NCI-H1092 treated with DMSO at 0.1 percent for 48 hours (cell line): ENCODE measurements around the gene DNTTIP2.
"Not testable (repeated sequence)": the region's sequence is repeated elsewhere in the genome, so short reads cannot be mapped to it uniquely, and the experiment has no call there.

Source experiments
- DNase-seq: peaks from one replicate; lab custom pipeline; 2025; lab: John Stamatoyannopoulos, UW

Gene DNTTIP2

DNA sequence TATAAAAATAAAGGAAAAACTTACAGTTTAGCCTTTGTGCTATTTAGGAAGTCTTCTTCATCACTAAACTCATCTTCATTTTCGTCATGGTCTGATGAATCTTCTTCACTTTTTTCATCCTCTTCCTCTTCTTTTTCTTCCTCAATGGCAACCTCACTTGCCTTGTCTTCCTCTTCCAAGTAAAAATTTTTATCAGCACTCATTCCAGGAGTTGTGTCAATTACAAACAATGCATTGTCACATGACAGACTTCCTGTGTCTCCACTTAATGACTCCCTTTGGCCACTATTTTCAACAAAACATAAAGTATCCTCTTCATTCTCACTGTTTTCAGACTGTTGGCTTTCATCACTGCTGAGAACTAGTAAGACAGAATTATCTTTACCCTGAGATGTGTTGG, 2.8 kb downstream of the DNTTIP2 start:
- no peak for DNase-seq

DNA sequence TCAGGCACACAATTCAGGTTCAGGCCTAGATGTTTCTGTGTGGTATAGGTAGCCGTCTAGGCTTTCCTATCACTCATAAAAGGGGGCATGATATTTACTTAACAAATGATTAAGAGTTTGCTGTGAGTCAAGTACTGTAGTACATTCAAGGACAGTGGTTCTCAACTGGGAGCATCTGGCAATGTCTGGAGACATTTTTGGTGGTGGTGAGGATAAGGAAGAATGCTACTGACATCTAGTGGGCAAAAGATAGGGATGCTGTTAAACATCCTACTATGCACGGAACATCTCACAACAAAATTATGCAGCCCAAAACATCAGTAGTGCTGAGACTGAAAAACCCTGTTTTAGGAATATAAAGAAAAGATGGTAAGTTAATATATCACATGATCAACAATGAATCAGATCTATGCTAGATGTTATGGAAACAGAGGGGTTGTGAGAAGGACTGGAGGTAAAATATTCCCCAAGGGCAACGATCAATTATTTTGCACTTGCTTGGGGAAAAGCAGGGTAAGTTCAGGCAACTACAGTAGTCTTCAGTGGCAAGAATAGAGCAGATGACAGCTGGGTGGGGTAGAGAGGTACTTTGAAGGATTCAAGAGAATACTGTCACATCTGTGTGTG, 4.9 kb downstream of the DNTTIP2 start:
- no peak for DNase-seq

DNA sequence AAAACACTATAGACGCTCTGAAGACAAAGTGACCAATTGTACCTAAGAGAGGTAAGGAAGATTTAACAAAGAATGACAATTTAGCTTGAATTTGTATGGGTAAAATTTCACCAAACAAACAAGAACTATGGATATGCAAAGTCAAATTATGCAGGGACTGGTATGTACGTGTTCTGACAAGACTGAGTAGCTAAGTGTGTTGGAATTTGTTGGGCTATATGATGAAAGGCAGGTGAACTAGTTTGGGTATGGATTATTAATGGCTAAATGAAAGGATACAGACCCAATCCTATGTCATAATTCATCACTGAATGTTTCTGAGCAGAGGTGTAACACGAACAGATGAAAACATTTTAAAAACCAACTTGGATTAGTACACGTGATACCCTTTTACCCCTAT, 7.6 kb downstream of the DNTTIP2 start:
- no peak for DNase-seq

DNA sequence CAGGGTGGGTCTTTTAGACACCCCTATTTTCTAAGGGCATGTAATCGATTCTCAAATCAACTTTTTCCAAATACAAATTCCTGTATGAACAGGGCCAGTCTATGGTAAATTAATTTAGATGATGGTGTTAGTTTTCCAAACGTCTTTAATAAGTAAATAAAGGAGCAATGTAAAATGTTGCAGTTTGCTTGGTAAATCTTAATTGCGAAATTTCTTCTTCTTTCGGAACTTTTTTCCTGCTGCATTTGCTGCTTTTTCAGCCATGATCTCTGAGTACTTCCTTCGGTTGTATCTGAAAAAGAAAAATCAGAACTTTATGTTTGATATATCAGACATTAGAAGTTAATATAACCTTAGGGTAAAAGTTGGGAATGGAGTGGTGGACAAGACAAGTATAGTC, 9.4 kb downstream of the DNTTIP2 start:
- no peak for DNase-seq

DNA sequence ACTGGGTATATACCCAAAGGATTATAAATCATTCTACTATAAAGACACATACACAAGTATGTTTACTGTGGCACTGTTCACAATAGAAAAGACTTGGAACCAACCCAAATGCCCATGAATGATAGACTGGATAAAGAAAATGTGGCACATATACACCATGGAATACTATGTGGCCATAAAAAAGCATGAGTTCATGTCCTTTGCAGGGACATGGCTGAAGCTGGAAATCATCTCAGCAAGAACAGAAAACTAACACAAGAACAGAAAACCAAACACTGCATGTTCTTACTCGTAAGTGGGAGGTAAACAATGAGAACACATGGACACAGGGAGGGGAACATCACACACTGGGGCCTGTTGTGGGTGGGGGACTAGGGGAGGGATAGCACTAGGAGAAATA, 10.5 kb downstream of the DNTTIP2 start:
- DNase-seq: not testable (repeated sequence)

DNA sequence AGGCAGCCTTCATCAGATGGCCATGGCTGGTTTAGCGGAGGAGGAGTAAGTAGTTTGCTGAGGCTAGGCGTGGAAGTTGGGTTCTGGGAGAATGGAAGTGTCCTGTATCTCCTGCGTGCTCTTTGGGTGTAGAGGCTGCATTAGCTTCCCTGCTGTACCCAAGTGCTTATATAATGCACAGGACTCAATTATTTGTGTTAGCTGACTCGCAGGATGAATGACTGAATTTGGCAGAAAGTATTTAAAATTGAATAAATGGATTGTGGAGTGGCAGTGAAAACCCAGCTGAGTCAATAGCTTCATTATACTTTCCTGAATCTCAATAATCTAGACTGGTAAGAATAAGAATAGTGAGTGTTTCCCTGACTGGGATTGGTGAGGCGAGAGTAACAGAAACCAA, 13.8 kb downstream of the DNTTIP2 start:
- peak; percentile 48 for DNase-seq

DNA sequence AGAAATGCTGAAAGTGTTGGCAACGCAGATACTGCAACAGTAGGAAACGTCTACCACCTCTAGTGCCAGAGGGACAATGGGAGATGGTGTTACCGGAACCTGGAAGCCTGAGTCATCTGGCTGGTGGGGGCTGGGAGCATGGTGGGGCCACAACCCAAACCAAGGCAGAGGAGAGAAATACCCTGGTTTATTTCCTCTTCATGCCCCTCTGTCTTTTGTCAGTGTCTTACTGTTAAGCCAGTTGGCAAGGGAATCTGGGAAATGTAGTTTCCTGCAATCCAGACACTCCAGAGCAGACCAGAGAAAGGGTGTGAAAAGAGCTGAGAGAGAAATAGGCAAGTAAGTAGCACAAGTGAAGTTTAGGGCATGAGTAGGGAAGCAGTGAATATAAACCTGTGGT, 14.8 kb downstream of the DNTTIP2 start:
- DNase-seq: no peak

DNA sequence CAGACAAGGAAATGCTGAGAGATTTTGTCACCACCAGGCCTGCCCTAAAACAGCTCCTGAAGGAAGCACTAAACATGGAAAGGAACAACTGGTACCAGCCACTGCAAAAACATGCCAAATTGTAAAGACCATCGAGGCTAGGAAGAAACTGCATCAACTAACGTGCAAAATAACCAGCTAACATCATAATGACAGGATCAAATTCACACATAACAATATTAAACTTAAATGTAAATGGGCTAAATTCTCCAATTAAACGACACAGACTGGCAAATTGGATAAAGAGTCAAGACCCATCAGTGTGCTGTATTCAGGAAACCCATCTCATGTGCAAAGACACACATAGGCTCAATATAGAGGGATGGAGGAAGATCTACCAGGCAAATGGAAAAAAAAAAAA, 21.4 kb downstream of the DNTTIP2 start:
- DNase-seq: not testable (repeated sequence)

DNA sequence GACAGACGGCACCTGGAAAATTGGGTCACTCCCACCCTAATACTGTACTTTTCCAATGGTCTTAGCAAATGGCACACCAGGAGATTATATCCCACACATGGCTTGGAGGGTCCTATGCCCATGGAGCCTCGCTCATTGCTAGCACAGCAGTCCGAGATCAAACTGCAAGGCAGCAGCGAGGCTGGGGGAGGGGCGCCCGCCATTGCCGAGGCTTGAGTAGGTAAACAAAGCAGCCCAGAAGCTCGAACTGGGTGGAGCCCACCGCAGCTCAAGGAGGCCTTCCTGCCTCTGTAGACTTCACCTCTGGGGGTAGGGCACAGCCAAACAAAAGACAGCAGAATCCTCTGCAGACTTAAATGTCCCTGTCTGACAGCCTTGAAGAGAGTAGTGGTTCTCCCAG, 23.0 kb downstream of the DNTTIP2 start:
- DNase-seq: not testable (repeated sequence)

DNA sequence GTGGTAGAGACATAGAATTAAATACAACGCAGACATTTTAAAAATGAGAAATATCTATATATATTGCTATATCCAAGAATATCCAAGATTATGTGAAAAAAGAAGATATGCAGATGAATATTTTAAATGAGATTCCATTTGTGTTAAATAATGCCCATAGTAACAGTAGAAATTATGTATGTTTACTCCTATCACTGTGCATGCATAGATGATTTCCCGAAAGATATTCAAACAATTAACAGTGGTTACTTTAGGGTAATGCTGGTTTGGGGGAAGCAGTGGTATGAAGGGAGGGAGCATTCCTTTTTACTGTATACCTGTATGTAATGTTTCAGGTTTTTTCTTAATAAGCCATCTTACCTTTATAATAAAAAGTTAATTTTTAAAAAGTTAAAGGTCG, 25.1 kb downstream of the DNTTIP2 start:
- DNase-seq: no peak

DNA sequence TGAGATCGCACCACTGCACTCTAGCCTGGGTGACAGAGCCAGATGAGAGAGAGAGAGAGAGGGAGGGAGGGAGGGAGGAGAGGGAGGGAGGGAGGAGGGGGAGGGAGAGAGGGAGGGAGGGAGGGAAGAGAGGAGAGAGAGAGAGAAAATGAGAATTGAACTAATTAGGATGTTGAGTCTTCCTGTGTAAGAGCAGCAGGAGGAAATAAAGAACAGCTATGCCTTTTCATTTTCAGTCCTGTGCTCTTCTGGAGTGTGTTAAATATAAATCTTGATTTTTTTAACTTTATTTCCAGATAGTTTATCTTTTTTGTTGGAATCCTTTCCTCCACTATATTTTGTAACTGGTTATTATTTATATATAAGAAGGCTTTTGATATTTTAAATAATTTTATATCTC, 27.1 kb downstream of the DNTTIP2 start:
- no peak for DNase-seq

DNA sequence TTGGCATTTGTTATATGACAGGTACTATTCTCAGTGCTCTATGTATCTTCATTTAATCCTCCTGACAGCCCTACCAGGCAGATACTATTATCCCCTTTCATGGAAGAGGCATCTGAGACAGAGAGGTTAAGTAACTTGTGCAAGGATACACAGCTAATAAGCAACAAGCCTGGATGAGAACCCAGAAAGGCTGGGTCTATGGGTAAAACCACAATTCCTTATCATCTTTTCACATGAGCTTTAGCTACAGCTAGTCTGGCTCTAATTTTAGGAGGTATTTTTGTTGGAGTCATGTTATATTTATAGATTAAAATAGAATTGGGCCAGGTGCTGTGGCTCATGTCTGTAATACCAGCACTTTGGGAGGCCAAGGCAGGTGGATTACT, 27.7 kb downstream of the DNTTIP2 start:
- no peak for DNase-seq

DNA sequence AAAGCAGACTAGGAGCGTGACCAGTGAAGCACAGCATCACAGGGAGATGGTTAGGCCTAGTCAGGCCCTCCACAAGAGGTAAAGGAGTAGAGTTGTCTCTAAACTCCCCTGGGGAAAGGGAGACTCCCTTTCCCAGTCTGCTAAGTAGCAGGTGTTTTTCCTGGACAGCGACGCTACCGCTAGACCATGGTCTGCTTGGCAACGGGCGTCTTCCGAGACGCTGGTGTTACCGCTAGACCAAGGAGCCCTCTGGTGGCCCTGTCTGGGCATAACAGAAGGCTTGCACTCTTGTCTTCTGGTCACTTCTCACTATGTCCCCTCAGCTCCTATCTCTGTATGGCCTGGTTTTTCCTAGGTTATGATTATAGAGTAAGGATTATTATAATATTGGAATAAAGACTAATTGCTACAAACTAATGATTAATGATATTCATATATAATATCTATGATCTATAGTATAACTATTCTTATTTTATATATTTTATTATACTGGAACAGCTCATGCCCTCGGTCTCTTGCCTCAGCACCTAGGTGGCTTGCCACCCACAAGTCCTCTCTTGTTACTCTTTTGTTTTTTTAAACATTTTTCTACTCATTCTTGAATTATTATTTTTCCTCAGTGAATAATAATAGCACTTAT, 28.2 kb downstream of the DNTTIP2 start:
- peak; percentile 47 for DNase-seq

DNA sequence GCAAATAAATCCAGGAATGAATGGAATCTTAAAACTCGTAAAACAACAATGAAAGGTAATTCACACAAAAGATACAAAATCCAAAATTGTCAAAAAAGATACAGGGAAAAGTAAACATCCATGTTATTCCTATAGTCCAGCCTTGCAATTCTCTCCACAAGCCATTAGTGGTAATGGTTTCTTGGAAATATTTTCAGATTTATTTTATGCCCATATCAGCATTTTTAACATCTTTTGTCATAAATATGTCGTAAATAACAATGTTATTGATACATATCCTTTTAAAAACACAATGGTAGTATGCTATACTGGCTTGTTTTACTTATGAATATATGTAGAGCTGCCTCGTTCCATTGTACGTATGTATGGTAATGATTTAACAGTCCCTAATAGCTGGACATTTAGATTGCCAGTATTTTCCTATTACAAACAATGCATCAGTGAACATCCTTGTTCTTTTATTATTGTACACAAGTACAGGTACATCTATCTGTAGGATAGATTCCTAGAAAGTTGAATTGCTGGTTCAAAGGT, 30.6 kb downstream of the DNTTIP2 start:
- no peak for DNase-seq

DNA sequence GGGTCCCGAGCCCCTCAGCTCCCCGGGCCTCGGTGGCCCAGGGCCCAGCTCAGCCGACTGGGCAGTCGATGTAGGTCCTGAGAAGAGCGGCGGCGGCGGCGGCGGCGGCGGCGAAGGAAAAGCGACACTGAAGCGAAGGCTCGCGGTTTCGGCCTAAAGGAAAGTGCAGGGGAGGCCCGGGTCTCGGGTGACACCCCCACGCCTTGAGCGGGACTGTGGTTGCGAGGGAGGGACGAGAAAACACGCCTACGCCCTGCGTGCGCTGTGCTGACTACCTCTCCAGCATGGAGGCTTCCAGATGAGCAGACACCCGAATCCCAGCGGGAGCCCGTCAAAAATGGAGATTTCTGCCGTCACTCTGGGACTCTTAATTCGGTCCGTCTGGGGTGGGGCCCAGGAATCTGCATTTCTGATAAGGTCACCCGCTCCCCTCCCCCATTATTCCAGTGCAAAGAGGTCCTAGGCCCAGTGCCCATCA, 31.2 kb downstream of the DNTTIP2 start:
- DNase-seq: peak; percentile 76

DNA sequence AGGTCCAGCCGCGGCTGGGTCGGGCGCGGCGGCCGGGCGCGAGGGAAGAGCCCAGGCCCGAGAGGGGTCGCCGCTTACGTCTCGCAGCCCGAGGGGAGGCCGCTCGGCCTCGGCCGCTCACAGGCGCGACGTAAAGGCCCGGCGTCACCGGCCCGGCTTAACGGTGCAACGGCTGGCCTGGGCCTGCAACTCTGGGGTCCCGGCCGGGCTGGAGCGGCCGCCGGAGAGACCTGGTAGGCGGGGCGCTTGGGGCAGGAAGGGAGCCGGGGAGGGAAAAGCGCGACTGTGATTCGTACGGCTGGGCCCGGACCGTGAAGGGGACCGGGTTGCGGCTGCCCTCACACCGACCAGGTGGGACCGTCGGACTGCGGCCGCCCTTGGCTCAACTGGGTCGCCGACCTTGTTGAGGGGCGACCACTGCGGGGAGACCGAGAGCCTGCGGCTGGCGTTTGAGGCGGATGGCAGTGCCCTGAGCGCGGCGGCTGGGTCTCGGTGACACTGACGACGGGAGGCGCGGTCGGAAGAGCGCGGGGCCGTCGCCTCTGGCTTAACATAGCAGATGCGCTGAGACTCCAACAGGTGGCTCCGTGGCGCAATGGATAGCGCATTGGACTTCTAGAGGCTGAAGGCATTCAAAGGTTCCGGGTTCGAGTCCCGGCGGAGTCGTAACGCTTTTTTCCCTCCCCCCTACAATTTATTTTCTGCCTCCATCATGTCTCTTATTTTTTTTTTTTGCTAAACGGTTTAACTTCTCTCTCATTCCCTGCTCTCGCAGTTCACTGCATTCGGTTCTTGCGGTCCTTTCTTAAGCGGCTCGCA, 31.8 kb downstream of the DNTTIP2 start:
- DNase-seq: peak; percentile 90

DNA sequence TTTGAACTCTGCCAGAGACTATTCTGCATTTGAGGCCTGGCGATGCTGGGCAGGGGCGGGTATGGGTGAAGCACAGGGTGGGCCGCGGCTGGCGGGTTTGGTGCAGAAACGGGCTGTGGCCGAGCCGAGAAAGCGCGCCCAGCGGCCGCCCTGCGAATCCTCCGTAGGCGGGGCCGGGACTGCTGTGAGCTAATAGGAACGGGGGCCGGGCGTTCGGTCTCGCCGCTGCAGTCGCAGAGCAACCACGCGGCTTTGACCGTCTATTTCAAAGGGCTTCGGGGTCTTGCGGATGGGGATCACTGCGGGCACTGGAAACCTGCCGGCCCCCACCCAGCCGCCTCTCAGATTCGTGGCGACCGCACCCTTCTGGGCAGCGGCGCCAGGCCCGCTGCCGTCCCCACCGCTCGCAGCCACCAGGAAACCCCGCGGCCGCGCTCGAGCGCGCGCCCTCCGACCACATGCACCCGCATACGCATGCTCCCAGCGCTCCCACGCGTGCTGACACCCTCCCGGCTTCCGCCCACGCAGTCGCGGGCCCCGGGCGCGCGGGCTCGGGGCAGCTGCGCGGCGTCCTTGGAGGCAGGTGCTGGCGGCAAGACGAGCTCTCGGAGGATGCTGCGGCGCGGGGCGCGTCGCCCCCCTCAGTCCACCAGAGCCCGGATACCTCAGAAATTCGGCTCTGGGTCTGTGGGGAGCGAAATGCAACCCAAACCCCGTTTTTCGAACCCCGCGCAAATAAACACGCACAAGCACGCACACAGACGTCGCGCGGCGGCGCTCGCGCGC, 32.6 kb downstream of the DNTTIP2 start:
- peak; percentile 89 for DNase-seq

DNA sequence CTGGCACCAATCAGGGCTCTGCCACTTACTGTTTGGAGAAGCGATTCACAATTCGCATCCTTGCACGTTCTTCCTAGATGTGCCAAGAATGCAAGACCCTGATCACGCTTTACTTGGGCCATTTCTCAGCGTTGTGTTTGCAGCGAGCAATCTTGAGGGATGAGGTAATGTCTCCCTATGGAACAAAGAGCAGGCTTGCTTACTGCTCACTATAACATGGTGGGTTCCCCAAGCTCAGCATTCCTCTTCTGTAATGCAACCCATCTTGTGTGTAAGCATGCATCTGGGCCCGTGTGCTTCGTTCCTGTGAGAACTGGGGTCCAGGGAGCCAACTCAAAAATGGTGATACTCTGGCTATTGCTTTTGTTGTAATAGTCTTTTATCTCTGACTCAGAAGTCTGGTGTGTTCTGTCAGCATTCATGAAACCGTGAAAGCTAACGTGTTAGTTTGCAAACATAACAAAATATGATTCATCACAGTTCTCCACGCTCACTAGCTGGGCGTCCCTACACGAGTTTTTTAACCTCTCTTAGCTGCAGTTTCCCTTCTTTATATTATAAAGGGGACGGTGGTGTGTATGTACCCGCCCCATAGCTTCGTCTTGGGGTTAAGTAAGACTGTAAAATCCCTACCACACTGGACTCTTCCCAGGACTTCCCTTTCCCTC, 33.3 kb downstream of the DNTTIP2 start:
- DNase-seq: peak; percentile 62

DNA sequence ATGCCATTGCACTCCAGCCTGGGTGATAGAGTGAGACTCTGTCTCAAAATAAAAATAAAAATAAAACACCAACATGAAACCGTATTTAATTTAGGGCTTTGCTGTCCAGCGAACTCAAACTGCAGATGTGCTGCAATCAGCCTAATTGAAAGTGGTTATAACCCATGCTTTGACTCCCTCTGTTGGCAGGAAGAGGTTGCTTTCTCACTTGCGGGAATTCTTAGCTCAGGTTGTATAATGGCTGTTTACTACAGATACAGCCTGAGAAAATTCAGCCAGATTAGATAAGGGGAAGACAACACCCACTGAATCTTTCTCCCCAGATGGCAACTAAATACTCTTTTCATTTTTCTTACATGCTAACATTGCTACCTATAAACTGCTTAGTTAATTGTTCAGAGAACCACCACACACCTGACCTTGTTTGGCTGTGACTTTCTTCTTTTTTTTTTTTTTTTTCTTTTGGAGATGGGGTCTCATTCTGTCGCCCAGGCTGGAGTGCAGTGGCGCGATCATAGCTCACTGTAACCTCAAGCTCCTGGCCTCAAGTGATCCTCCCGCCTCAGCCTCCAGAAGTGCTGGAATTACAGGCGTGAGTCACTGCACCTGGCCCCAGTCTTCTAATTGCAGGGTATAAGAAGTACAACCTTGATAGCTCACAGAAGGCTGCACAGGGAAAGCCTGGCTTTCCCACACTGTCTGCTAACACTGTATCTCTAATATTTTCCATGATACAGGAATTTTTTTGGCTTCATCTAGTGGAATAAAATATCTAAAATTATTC, 34.6 kb downstream of the DNTTIP2 start:
- DNase-seq: peak; percentile 82

DNA sequence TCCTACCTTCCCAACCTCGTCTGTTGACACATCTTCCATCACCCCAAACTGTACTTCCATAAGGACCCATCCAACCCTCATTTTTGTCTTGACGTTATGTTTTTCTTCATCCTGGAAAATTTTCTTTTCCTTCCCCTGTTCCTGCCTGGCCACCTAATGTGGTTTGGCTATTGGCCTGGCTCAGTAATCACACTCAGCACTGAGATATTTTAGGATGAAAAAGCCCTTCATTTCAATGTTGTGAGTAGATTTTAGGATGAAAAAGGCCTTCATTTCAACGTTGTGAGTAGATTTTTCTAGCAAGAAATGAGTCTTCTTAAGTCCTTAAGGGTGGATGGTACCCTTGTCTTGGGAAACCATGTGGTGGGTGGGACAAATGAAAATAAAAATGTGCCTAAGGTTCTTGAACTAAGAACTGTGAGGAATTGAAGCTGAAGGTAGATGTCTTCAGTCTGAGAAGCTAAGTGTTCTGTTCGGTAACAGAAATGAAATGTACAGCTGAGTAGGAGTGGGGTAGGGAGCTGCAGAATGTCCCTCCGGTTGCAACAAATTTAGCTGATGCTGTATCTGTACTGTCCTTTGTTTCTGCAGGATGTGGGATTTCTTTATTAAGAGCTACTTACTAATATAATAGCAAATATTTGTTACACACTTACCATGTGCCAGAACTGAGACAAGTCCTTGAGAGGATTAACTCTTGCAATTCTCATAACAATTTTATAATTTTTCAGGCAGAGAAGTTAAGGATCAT, 36.1 kb downstream of the DNTTIP2 start:
- DNase-seq: no peak
